Prostate gland (tissue), 2 donors: ENCODE data around the gene WDFY4. TPM values are rescaled to one million over a fixed set of nuclear protein-coding genes. Genes with fewer than 3 reads are reported as not detected.

ENCODE experiments used
- DNase-seq: peaks from one replicate; pipeline ENCODE4 v3.0.0-alpha.2; 2019; ENCODE audit warnings: low spot score
- H3K27ac ChIP-seq, 2 donors: fragments of 200-600 bp; sonication (generic); 2 replicates each; pipeline ENCODE4 v1.5.1; 2017 to 2019
- H3K27me3 ChIP-seq: fragments of 200-600 bp; sonication (generic); replicated peaks from 2 replicates; pipeline ENCODE4 v1.5.1; 2019; ENCODE audit not compliant: insufficient read depth
- H3K36me3 ChIP-seq, 2 donors: fragments of 200-600 bp; sonication (generic); 1 replicate in 1 of 2; 2 replicates in 1 of 2; pipeline versions ENCODE4 v1.5.1 to v1.8.1; 2017 to 2019
- H3K4me1 ChIP-seq: fragments of 200-600 bp; sonication (generic); replicated peaks from 2 replicates; pipeline ENCODE4 v1.5.1; 2019
- H3K4me3 ChIP-seq, 2 donors: fragments of 200-600 bp; sonication (generic); 2 replicates each; pipeline ENCODE4 v1.5.1; 2017 to 2019
- H3K9me3 ChIP-seq: fragments of 200-600 bp; sonication (generic); 2 replicates; pipeline ENCODE4 v1.5.1; 2017
- CTCF ChIP-seq, 4 experiments: fragments of 200-600 bp in 2 of 4; fragments of 450-650 bp in 2 of 4; sonication (generic) in 2 of 4; IDR thresholded peaks; 1 replicate in 3 of 4; 2 replicates in 1 of 4; pipeline ENCODE4 v1.5.1; 2016 to 2019; ENCODE audit warnings: antibody characterized with exemption in 4 of 4, mild to moderate bottlenecking in 2 of 4, moderate library complexity in 2 of 4
- POLR2A ChIP-seq: fragments of 450-650 bp; IDR thresholded peaks from one replicate; pipeline ENCODE4 v1.6.1; 2016; ENCODE audit warnings: antibody characterized with exemption, mild to moderate bottlenecking
- POLR2AphosphoS5 ChIP-seq: sonication (generic); formaldehyde crosslinking; IDR thresholded peaks from one replicate; pipeline ENCODE4 v1.6.1; 2017; ENCODE audit warnings: antibody characterized with exemption
- WGBS: methylation state at CpG from one replicate; pipeline ENCODE4 v1.1.5; 2018; 5-methylcytosine and 5-hydroxymethylcytosine counted together
- intact Hi-C: fragments of 100-400 bp; cut with DNase I; formaldehyde crosslinking; loops from one replicate; pipeline ENCODE4 v1.14.2; 2022
- total RNA-seq, 2 donors: library from RNA; depleted of rRNA; stranded (reverse); fragments of >200 nt; gene quantifications; one replicate each; pipeline ENCODE4 v1.1.0, GENCODE V29; 2016

Gene WDFY4
- total RNA-seq, 2 donors from 2014 or later = 0.59 to 5.7 TPM

- Histone ChIP-seq H3K4me3 (no peak overlapping the region), H3K4me1 (no peaks in the 10 kb centered on the region), H3K27me3 (no peaks in the 10 kb centered on the region), H3K36me3 (no peaks in the 10 kb centered on the region), H3K27ac (no peak overlapping the region), H3K9me3 (no peaks in the 10 kb centered on the region)
- TF ChIP-seq POLR2AphosphoS5 (no peak), CTCF (IDR thresholded peaks at IDR 0.05) (no peak), POLR2A (no peak)
- 95% methylated on average over 1 of the region's 1 CpG for WGBS
- intact Hi-C loops = no loop called here
- DNase-seq = no peak
Observed at GRCh38 chr10:48749254-48749787, 64.6 kb downstream of the WDFY4 start.

DNA sequence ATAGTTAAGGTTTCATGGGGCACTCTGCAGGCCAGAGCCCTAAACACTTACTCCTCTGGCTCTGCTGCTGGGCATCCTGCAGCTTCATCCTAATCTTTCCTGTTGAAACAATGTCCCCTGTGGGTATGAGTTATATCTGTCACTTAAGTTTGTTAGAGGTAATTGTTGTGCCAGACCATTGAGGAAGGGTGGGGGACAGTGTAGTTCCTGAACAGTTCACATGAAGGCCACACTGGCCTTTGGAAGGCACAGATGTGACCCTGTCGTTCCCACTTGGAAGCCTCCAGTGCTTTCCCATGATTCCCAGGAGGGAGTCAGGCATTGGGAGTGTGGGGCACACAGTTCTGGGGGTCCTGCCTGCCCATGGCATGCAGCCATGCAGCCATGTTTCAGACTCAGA is 65.3 kb downstream of the WDFY4 start:
- intact Hi-C loops = no loop called here
- TF ChIP-seq POLR2A (no peak), POLR2AphosphoS5 (no peak), CTCF (IDR thresholded peaks at IDR 0.05) (no peak)

DNA sequence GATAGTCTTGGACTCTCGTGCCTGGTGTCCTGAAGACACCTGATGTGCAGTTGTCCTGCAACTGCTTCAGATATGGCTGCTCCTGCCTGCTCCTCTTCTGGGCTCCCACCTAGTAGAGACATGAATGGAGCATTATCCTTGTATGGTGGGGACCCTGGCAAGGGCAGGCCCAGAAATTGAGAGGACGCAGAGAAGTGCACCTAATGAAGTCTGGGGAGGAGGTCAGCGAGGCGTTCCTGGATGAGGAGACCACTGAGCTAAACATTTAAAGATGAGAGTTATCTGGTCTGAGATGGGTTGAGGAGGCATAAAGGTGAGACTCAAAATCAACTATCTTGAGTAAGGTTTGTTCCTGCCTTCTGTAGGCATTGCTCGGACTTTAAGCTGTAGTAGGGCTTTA is 66.3 kb downstream of the WDFY4 start:
- intact Hi-C loops = no loop called here
- no peak for TF ChIP-seq POLR2A
- no peak for TF ChIP-seq CTCF (IDR thresholded peaks at IDR 0.05)
- TF ChIP-seq POLR2AphosphoS5 = no peak
- Histone ChIP-seq H3K4me3 (no peak overlapping the region), H3K4me1 (no peaks in the 10 kb centered on the region), H3K27me3 (no peaks in the 10 kb centered on the region), H3K27ac (no peak overlapping the region), H3K9me3 (no peaks in the 10 kb centered on the region), H3K36me3 (no peaks in the 10 kb centered on the region)
- WGBS = 97% methylated on average over 5 of the region's 5 CpGs
- no peak for DNase-seq

More for the DNA sequence above, 65.3 kb downstream of the WDFY4 start:
- Histone ChIP-seq H3K4me3 (no peak overlapping the region), H3K4me1 (no peaks in the 10 kb centered on the region), H3K27me3 (no peaks in the 10 kb centered on the region), H3K27ac (no peak overlapping the region), H3K36me3 (no peaks in the 10 kb centered on the region), H3K9me3 (no peaks in the 10 kb centered on the region)
- DNase-seq = no peak
- 80% methylated on average over 1 of the region's 1 CpG for WGBS

DNA sequence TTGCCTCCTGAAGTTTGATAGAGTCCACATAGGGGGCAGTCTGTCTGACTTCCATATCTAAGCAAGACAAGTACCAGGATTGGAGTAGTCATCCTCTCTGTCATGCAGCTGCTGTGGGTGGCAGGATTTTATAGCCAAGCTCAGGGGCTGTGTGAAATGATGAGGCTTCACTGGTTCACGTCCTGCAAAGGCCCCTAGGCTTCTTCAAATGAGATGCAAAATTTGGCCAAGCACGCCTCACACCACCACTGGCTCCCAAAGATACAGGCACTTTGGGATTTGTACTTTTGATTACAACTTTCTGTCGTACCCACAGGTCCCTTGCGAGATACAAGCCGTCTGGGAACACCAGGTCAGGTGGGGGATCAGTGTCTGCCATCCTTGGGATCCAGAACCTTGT is 67.1 kb downstream of the WDFY4 start:
- intact Hi-C loops = no loop called here
- DNase-seq = no peak
- Histone ChIP-seq H3K4me3 (no peak overlapping the region), H3K36me3 (no peaks in the 10 kb centered on the region), H3K27me3 (no peaks in the 10 kb centered on the region), H3K4me1 (no peaks in the 10 kb centered on the region), H3K9me3 (no peaks in the 10 kb centered on the region), H3K27ac (no peak overlapping the region)
- TF ChIP-seq POLR2A = no peak
- 91% methylated on average over 5 of the region's 5 CpGs for WGBS

GRCh38 chr10:48758411-48758810 is 73.7 kb downstream of the WDFY4 start:
- Histone ChIP-seq H3K4me1 (no peaks in the 10 kb centered on the region), H3K27me3 (no peaks in the 10 kb centered on the region), H3K4me3 (no peak overlapping the region), H3K9me3 (no peaks in the 10 kb centered on the region), H3K27ac (no peak overlapping the region), H3K36me3 (no peaks in the 10 kb centered on the region)
- DNase-seq = no peak
- TF ChIP-seq CTCF (IDR thresholded peaks at IDR 0.05) = no peak
- TF ChIP-seq POLR2A = no peak
- TF ChIP-seq POLR2AphosphoS5 = no peak
- intact Hi-C loops = no loop called here
- 71% methylated on average over 3 of the region's 3 CpGs for WGBS
